Measurements from ENCODE around the gene SLC7A7. TPM values are rescaled to one million over a fixed set of nuclear protein-coding genes. Genes with fewer than 3 reads are reported as not detected.
A peak's percentile ranks its signal among the peaks of the same experiment; 100 is the strongest.

SLC7A7 gene
- total and polyA plus RNA-seq, 2 of the 13 experiments (the other 11 are each of a cell fraction or from before 2014, with no cell fraction given), result 0.13 to 0.63 TPM

DNA sequence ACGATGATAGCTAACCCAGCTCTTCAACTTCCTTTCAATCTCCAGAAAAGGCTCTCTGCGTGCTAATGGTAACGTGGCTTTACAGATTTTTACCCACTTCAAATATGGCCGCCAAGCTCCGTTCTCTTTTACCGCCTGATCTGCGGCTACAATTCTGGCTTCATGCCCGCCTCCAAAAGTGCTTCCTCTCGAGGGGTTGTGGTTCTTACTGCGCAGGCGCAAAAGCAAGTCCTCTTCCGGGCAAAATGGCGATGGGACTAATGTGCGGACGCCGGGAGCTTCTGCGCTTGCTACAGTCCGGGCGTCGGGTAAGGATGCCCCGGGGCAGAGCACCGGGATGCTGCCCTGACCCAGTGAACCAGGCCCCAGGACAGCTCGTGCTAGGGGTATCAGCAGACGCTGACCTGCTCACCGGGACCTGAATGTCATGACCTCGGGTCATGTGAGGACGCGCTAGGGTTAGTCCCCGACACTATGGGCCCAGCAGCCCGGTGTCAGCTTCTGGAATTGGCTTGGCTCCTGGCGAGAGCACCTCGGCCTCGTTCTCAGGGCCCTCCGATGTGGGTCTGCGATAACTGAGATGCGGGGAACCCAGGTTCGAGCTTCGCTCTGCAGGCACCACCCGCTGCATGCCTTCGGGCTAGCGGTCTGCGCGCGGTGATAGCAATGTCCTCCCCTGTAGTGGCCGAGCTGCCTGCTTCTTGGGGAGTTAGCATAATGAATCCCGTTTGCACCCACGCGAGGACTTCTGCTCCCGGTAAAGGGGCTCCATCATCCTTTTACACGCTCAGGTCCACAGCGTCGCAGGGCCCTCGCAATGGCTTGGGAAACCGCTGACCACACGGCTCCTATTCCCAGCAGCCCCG is 48.5 kb downstream of the SLC7A7 start, which contains the start of gene OXA1L (continued):
- TF ChIP-seq ZNF318 (CRISPR knock-in tag; IDR thresholded peaks at IDR 0.05), result peak; percentile 97
- peak; percentile 99 for TF ChIP-seq YY1 (IDR thresholded peaks at IDR 0.05; ENCODE audit: insufficient read depth, insufficient replicate concordance, low read depth, low read length)
- peak; percentile 99 for TF ChIP-seq ASH2L (IDR thresholded peaks at IDR 0.05; ENCODE audit: insufficient read length, low read depth, low read length)
- peak; percentile 49 for TF ChIP-seq ZNF296 (CRISPR knock-in tag; conservative IDR thresholded peaks at IDR 0.05)
- TF ChIP-seq MTA3 (CRISPR knock-in tag; IDR thresholded peaks at IDR 0.05), result peak; percentile 63; the same call in 1 of the 2 replicates
- peak; percentile 65 for TF ChIP-seq HNRNPLL (IDR thresholded peaks at IDR 0.05; ENCODE audit: low read depth, low read length, poor library complexity, severe bottlenecking)
- TF ChIP-seq TEAD2 (CRISPR knock-in tag; IDR thresholded peaks at IDR 0.05), result peak; percentile 87
- TF ChIP-seq, protein P1, sequence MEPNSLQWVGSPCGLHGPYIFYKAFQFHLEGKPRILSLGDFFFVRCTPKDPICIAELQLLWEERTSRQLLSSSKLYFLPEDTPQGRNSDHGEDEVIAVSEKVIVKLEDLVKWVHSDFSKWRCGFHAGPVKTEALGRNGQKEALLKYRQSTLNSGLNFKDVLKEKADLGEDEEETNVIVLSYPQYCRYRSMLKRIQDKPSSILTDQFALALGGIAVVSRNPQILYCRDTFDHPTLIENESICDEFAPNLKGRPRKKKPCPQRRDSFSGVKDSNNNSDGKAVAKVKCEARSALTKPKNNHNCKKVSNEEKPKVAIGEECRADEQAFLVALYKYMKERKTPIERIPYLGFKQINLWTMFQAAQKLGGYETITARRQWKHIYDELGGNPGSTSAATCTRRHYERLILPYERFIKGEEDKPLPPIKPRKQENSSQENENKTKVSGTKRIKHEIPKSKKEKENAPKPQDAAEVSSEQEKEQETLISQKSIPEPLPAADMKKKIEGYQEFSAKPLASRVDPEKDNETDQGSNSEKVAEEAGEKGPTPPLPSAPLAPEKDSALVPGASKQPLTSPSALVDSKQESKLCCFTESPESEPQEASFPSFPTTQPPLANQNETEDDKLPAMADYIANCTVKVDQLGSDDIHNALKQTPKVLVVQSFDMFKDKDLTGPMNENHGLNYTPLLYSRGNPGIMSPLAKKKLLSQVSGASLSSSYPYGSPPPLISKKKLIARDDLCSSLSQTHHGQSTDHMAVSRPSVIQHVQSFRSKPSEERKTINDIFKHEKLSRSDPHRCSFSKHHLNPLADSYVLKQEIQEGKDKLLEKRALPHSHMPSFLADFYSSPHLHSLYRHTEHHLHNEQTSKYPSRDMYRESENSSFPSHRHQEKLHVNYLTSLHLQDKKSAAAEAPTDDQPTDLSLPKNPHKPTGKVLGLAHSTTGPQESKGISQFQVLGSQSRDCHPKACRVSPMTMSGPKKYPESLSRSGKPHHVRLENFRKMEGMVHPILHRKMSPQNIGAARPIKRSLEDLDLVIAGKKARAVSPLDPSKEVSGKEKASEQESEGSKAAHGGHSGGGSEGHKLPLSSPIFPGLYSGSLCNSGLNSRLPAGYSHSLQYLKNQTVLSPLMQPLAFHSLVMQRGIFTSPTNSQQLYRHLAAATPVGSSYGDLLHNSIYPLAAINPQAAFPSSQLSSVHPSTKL (CRISPR knock-in tag; IDR thresholded peaks at IDR 0.05), result peak; percentile 82
- TF ChIP-seq, protein P2, sequence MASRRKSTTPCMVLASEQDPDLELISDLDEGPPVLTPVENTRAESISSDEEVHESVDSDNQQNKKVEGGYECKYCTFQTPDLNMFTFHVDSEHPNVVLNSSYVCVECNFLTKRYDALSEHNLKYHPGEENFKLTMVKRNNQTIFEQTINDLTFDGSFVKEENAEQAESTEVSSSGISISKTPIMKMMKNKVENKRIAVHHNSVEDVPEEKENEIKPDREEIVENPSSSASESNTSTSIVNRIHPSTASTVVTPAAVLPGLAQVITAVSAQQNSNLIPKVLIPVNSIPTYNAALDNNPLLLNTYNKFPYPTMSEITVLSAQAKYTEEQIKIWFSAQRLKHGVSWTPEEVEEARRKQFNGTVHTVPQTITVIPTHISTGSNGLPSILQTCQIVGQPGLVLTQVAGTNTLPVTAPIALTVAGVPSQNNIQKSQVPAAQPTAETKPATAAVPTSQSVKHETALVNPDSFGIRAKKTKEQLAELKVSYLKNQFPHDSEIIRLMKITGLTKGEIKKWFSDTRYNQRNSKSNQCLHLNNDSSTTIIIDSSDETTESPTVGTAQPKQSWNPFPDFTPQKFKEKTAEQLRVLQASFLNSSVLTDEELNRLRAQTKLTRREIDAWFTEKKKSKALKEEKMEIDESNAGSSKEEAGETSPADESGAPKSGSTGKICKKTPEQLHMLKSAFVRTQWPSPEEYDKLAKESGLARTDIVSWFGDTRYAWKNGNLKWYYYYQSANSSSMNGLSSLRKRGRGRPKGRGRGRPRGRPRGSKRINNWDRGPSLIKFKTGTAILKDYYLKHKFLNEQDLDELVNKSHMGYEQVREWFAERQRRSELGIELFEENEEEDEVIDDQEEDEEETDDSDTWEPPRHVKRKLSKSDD (CRISPR knock-in tag; IDR thresholded peaks at IDR 0.05; ENCODE audit: low read depth), result peak; percentile 91
- TF ChIP-seq ZNF331 (CRISPR knock-in tag; IDR thresholded peaks at IDR 0.05), result peak; percentile 93
- peak; percentile 17; the same call in 1 of the 2 replicates for TF ChIP-seq MZF1 (CRISPR knock-in tag; IDR thresholded peaks at IDR 0.05; ENCODE audit: borderline replicate concordance)
- TF ChIP-seq ZNF766 (CRISPR knock-in tag; IDR thresholded peaks at IDR 0.05; ENCODE audit: borderline replicate concordance), result peak; percentile 88; the same call in 1 of the 2 replicates

Data from HepG2 (cell line).